NCI-H1694 (cell line): ENCODE data around the gene LYPD6B.

Experiments used
- DNase-seq: peaks from one replicate; lab custom pipeline; 2025; lab: John Stamatoyannopoulos, UW

LYPD6B gene

DNA sequence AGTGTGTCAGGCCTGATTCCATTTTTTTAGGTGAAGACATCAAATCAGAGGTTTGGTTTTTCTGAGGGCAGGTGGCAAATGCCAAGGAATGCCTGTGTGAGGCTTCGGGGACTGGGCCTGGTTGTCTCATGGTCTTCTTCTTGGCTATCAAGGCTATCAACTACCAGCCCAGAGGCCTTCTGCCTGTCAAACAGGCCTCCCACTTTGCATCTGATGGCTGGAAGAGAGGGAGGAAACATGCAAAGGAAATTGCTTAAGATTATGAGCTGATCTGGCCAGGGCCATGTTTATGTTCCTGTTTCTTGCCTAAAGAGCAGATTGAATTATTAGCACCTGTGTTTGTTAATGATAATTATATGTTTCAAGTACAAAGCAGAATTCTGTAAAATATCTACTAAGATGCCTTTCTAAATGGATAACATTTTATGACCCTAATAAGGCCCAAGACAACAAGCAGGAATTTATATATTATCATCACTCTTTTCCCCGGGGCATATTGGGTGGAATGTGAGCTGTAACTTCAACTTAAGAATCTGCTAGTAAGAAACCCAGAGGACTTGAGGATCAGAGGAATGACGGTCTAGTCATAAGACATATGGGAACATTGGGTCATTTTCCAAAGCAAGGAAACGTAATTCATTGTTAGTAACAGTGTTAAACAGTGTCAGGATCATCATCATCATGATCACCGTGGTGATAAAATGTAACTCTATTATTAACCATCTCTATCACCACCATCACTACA lies 123.2 kb downstream of the LYPD6B start:
- no peak for DNase-seq

DNA sequence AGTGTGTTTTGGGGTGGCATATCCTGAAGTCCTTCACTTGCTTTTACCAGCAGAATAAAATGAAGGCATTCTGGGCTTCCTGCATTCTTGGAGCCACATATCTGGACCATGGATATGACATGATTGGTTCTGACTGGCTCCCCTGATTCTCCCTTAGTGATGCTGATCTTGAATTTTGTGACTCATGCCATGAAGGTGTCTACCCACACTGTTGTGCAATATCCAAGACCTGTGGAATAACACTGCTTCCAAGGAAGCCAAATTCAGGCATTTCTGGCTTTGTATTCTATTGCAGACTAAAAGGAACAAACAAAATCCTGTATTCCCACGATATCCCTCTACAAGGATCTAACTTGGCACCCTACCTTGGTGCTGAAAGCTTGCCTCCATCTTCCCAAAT lies 125.8 kb downstream of the LYPD6B start:
- no peak for DNase-seq

DNA sequence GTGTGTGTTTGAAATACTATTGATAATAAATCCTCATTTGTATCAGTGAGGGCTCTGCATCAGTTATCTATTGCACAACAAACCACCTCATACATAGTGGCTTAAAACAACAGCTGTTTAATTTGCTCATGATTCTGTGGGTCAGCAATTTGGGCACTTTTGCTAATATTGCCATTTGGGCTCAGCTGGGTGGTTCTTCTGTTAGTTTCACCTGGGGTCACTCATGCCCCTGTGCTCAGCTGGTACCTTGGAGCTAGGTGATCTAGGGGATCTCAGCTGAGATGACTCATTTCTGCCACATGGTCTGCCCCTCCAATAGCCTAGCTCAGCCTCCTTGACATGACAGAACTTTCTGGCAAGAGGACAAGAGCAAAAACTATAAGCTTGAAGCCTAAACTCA lies 126.3 kb downstream of the LYPD6B start:
- no peak for DNase-seq

DNA sequence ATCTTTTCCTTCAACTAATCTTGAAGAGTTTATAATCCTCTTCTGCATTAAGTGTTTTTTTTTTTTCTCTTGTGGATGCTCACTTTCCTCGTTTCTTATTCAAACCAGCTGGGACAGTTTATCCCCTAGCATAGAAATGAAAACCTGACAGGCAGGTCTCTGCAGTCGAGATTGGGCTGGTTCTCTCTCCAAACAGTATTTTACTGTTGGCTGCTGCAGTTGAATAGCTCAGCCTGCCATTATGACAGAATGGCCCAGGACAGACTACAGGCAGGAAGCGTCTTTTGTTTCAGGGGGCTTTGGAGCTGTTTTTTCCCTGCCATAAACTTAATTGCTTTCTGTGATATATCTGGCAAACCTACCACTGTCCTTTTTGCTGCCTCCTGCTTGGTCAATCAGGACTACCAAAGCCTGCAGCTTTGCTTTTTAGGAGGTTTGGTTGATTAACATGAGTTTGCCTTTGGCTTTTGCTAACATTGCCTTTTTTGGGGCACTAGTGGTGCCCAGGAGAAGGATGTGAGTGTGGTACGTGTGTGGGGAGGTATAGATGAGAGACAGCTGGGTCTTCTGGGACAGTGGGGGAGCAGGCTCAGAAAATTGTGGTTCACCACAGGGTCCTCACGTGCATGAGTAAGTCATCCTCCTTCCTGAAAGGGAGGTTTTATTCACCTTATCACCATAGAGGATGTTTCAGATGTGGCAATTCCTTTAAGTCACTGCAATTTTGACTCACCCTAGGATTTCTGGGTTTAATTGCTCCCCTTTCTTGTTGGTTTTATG lies 128.7 kb downstream of the LYPD6B start:
- no peak for DNase-seq

DNA sequence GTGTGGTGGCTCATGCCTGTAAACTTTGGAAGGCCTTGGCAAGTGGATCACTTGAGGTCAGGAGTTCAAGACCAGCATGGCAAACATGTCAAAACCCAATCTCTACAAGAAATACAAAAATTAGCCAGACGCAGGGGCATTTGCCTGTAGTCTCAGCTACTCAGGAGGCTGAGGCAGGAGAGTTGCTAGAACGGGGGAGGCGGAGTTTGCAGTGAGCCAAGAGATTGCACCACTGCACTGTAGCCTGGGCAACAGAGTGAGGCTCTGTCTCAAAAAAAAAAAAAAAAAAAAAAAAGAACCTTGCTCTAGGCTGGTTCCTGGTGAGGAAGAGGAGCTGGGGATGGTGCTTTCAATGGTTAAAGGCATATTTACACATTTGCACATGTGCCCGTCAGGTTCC lies 129.4 kb downstream of the LYPD6B start:
- no peak for DNase-seq

DNA sequence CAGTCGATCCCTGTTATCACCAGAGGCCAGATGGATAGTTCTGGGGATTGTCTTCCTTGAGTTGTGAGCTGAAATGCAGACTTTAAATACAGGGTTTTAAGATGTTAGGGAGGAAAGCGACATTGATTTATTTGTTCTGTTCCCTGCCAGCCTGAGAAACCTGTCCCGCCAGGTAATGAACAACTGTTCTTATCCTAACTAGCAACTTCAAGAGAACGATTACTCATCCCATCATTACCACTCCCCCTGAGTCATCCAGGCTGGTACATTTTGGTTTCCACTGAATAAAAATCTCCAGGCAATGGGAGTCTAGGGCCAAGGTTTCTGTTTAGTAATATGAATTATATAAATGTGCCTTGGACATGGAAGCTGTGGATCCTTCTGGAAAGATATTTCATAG lies 131.2 kb downstream of the LYPD6B start:
- DNase-seq: peak; percentile 33

DNA sequence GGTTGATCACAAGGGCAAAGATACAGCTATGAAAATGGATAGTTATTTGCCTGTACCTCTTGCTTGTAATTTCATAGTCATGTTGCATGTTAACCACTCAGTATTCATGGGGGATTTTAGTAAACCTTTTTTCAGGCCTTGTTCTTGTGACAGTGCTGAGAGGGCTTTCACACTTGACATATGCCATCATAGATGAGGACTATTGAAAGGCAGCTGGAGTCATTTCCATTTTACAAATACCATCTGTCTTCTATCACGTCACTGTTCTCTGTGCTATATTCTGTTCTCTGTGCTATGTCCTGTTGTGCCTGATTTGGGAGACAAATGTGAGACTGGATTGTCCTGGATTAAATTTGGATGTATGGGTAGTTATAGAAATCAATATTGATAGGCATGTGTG lies 131.7 kb downstream of the LYPD6B start:
- DNase-seq: peak; percentile 89

DNA sequence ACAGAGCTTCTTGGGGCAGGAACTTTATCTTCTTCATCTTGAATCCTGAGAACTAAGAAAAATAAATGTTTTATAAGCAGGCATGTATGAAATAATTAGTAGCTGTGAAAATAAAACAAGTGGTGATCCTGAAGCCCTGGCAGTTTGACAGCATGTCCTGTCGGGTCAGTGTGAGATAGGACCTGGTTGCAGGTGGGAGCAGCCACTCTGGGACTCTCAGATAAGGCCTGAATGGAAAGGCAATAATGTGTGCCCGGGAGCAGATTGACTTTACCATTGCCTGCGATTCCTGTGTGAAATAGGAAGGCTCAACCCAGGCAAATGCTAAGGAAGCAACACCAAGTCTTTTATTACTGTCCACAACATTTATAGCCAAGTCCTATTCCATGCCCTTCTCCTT lies 132.4 kb downstream of the LYPD6B start:
- no peak for DNase-seq

DNA sequence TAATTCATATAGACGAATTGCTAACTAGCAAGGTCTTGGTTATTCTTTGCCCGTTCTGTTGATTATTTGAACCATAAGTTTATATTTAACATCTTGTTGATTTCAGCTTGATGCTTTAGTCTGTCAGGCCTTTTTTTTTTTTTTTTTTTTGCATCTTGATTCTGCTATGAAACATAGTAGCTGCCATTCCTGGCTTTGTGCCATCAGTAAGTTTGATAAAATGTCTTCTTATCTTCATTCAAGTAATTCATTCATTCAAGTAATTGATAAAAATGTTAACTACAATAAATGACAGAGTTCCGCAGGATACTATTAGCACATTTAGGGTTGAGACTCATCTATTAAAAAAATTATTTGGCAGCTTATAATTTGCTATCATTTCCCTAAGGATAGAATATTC lies 134.7 kb downstream of the LYPD6B start:
- no peak for DNase-seq

DNA sequence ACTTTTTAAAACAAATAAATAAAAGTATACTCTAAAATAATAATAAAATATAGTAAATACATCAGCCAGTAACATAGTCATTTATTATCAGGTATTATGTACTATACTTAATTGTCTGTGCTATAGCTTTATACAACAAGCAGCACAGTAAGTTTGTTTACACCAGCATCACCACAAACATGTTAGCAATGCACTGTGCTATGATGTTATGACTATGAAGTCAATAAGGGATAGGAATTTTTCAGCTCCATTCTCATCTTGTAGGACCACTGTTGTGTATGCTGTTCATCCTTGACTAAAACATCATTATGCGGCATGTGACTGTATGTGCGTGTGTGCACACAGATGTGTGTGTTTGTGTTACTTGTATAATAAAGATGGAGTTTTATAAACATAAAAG lies 137.5 kb downstream of the LYPD6B start:
- DNase-seq: no peak

DNA sequence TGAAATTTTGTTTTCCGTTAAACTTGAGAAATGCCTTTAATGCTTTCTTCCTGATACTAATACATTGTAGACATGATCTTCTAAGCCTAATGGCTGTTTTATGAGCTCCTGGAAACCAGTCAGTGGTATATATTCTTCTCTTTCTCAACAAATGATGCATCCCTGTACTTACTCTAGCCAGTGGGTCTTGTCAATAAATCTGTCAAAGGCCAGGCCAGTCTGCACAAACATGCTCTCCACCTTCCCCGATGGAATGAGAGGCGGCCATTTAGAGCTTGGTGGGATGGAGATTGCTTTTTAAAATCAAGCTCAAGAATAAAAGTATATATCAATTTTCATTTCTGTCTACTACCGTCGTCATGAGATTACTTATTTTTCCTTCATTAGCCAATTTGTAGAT lies 140.1 kb downstream of the LYPD6B start:
- DNase-seq: no peak

DNA sequence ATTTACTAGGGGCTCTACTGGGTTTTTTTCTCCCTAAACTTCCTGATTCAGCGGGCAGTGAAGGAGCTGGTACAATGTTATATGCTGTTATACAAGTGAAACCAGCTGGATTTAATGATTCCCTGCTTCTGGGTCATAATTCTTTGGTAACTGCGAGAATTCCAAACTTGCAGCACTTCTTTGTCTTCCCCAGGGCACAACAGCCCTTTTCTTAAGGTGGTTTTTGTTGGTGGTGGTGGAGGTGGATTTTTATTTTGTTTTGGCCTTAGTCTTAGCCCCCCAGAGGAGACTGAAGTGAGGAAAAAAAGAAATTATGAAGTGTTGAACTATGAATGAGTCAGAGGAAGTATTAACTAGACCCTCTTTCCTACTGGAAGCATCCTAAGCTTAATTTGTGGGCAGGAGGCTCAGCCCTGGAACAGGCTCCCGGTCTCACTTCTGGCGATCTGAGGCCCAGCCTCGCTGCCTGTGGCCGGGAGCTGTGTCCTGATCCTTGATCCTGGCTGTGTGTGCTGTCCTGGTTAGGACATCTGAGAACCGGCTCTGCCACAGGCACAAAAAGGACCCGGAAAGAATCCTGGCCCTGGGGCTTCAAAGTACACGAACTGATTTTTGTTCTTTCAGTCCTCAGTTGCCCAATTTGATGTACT lies 141.9 kb downstream of the LYPD6B start:
- DNase-seq: no peak

DNA sequence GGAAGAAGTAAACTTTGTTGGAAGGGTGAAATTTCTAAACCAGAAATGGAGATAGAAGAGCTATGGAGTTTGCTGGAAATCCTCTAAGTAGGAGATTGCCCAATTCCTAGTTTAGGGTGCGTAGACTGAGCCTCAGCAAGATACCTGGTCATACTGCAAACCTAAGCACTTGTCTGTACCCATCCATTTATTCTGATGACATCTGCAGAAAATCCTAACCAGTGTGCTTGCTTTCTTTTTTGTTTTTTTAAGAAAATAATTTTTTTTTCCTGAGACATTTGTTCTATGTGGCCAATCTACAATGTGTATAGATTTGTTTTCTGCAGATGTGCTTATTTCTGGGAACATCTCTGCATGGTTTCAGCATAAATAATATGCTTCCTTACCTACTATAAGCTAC lies 144.7 kb downstream of the LYPD6B start:
- DNase-seq: no peak

DNA sequence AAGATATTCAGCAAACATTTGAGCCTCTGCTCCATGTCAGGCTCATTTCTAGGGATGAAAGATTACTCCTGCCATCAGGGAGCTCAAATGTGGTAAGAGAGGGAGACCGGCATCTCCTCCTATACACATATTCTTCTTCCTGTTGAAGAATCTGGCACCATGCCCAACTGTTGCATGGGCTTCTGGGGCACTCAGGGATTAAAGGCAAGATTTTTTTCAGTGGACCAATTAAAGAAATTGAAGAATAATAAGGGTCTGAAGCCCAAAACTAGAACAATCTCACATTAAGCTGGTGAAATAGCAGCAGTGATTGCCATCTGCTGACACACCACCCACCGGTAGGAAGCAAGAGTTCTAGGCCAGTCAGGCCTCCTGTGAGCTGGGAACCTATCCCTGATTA lies 146.5 kb downstream of the LYPD6B start:
- no peak for DNase-seq

DNA sequence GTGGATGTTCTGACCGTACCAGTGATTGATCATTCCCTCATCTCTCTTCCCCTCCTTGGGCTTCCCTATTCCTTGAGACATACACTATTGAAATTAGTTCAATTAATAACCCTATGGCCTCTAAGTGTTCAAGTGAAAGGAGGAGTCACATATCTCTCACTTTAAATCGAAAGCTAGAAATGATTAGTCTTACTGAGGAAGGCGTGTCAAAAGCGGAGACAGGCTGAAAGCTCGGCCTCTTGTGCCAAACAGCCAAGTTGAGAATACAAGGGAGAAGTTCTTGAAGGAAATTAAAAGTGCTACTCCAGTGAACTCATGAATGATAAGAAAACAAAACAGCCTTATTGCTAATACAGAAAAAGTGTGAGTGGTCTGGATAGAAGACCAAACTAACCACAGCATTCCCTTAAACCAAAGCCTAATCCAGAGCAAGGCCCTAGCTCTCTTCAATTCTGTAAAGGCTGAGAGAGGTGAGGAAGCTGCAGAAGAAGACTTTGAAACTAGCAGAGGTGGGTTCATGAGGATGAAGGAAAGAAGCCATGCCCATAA lies 147.5 kb downstream of the LYPD6B start:
- no peak for DNase-seq

DNA sequence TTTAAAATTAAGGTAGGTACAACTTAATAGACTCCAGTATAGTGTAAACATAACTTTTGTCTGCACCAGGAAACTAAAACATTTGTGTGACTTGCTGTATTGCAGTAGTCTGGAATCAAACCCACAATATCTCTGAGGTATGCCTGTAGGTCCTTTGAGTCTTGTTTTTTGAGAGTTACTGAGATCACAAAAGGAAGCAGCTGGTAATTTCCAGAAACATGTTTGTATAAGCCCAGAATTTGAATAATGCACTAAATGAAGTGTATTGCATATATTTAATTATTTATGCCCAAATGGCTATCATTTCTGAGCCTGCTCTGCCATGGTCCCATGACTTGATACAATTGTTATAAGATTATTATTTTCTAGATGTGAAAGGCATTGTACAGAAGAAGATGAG lies 148.6 kb downstream of the LYPD6B start:
- no peak for DNase-seq

DNA sequence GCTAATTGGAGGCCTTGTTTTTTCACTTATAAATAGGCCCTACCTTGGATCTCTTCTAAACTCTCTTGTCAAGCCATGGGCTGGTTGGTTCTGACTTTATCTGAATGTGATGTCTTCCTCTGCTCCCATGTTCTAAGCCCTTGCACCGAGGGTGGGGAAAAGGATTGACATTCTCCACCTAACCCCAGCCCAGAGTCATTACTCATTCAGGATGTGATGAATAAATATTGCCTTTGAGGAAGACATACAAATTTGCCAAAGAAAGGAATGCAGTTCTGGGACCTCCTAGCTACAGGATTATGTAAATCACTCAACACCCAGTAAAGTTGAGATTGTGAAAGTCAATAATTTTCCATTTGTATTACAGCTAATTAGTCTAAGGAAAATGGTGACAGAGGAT lies 149.8 kb downstream of the LYPD6B start:
- DNase-seq: no peak

DNA sequence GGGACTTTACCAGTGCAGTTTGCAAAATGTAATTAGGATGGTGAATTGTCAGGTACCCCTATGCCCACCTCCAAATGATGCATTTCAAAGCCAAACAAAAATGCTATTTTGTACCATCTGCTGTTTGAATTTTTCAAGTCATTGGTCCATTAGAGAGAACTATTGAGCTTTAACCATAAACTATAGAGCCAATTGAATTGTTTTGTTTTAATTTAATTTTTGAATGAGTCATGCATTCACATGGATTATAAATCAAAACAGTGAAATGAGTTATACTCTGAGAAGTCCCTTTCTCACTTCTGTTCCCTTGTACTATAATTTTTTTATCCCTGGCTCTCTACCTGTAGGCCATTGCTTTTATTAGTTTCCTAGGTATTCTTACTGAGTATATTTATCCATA lies 151.3 kb downstream of the LYPD6B start:
- no peak for DNase-seq

DNA sequence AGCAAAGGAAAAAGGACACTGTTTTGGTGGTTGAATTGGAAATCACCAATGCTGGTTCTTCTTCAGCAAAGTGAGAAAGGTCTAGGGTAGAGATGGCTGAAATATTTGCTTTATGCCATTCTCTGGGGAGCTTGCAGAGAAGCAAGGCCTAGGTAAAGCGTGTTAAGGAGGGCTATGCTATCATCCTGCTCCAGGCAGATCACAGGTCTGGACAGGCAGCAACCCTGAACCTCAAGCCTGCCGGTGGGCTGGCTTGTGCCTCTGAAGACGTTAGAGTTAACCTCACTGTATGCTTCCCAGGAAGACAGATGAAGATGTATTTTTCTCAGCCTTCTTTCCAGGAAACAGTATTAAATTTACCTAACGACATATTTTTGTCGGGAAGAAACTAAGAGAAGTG lies 153.4 kb downstream of the LYPD6B start:
- no peak for DNase-seq

DNA sequence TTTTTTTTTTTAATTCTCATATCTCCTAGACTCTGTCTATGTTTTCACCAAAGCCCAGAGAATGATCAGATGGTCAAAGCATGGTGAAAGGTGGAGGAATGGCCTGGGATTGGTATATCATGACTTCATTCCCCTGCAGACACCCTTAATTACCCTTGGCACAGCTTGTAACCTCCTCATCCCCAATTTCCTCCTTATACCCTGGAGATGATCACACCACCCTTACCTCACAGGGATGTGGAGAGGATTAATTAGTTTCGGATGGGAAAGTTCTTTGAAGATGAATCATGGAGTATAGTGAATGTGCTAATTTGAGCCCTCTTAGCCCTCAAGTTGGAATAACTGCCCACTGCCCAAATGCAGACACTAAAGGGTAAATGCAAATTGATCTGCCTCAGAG lies 153.9 kb downstream of the LYPD6B start:
- DNase-seq: no peak

DNA sequence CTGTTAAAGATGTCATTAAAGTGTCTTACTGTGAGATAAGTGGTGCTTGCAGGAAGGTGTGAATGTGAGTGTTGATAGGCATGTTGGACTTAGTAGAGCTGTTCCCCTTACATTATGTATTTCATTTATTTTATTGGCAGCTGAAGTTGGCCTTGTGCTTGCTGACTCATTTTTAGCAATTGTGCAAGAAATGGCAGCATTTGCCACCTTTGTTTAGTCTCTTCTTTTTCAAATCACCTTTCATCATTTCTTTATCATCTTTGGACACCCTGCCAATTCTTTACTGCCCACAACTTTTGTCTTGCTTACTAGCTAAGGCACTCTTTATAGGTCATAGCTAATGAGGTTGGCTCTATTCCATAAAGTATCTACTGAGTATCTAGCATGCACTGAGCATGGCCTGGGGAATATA lies 161.6 kb downstream of the LYPD6B start:
- no peak for DNase-seq

DNA sequence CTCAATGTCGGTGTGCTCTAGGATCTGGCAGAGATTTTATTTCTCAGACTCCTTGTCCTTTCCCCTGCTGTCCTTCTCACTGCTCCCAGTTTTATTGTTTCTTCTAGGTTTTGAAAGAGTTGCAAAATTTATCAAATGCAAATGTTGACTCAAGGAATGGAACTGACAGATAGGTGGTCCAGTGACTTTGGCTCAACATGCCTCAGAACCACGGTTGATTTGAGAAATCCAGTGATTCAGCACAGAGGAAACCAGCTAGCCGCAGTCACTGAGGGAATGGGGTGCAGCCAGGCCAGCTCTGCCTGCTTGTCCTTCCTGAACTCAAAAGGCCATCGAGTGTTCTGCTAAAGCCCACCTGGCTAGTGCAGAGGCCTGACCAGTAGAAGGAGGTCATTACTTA lies 166.2 kb downstream of the LYPD6B start:
- DNase-seq: no peak

DNA sequence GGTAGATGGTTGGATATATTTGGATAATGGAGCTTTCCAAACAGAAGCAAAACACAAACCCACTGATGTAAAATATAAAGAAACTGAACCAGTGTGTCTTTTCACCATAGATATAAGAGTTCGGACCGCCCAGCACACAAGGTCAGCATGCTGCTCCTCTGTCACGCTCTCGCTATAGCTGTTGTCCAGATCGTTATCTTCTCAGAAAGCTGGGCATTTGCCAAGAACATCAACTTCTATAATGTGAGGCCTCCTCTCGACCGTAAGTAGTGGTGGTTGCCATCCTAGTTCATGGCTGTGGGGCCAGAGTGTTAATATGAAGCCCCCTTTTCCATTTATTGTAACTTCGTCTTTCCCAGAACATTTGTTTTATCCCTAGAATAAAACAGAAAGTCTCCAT lies 166.6 kb downstream of the LYPD6B start:
- DNase-seq: no peak
